Left hindlimb (tissue), 1 donor: Measurements from ENCODE around the gene SCLY.
A peak's percentile ranks its signal among the peaks of the same experiment; 100 is the strongest.

ENCODE experiments used
- DNase-seq: peaks from one replicate; pipeline ENCODE4 v3.0.0-alpha.2; 2018

The SCLY gene

DNA sequence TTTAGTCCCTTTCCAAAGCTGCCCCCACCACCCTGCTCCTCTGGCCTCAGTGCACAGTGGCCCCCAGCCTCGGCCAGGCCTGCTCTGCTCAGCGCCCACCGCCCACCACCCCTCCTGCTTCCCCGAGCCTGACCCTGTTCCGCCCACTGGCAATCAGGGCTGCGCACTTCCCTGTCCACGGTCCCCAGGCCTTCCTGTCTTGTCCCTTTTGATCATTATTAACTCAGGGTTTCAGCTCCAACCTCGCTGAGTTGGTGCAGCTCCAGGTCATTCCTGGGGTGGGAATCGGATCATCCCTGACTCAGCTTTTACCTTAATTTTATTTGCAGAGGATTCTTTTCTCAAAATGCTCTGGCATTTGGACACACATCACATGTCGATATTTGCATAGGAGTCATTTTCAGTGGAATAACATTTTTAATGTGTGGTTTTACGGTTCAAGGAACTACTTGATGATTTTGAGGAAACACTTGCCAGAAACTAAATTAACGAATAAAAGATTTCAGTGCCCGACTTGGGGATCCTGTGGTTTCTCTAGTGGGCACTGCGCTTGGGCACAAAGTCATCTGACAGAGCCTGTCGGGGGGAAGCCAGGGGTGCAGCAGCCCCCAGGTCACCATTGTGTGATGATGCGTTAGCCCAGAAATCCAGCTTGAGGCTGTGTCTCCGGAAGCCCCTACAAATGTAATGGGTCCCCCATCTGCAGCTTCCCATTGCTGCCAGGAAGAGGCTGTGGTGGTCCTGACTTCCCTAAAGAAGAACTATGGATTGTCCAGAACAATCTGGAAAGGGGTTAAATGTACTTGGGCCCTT is 38.3 kb downstream of the SCLY start:
- no peak for DNase-seq

DNA sequence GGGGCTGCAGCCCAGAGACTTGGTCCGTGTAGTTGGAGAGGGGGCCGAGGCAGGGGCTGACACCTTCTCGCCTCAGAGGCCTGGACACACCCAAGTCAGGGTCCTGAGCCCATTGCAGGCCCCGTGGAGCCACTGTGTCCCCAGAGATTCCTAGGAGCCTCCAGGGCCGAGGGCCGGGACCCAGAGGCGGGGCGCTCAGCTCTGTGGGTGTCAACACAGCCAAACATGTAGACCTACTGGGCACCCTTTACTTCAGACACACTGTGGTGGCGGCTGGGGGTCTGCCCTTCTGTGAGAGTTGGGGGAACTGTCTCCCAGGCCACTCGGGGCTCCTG is 38.9 kb downstream of the SCLY start:
- no peak for DNase-seq

DNA sequence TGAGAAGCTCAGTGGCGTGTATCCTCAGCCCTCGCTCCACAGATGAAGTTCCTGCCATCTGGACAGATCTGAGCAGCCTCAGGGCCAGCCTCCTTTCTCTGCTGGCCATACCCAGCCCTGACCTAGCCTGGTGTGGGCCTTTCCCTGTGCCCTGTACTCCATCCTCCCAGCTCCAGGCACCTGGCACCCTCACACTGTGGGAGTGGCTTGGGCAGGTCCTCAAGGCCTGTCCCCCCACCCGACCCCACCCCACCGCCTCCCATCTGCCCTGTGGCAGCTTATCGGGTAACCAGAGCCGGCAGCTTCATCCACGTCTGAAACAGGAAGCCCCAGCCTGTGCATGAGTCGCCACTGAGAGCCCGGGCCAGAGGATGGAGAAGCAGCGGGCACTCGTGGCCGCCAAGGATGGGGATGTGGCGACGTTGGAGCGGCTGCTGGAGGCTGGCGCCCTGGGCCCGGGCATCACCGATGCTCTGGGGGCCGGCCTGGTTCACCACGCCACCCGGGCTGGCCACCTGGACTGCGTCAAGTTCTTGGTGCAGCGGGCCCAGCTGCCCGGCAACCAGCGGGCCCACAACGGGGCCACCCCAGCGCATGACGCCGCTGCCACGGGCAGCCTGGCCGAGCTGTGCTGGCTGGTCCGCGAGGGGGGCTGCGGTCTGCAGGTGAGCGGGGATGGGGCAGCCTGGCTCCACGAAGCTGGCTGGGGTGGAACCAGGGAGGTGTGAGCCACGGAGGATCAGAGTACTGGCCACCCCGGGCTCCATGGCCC is 39.4 kb downstream of the SCLY start, which contains the start of gene ESPNL:
ESPNL (plus strand) TSS at position 292 of the 772 bp plus-strand sequence; CDS start at position 372, 80 bp downstream.
- DNase-seq = no peak

DNA sequence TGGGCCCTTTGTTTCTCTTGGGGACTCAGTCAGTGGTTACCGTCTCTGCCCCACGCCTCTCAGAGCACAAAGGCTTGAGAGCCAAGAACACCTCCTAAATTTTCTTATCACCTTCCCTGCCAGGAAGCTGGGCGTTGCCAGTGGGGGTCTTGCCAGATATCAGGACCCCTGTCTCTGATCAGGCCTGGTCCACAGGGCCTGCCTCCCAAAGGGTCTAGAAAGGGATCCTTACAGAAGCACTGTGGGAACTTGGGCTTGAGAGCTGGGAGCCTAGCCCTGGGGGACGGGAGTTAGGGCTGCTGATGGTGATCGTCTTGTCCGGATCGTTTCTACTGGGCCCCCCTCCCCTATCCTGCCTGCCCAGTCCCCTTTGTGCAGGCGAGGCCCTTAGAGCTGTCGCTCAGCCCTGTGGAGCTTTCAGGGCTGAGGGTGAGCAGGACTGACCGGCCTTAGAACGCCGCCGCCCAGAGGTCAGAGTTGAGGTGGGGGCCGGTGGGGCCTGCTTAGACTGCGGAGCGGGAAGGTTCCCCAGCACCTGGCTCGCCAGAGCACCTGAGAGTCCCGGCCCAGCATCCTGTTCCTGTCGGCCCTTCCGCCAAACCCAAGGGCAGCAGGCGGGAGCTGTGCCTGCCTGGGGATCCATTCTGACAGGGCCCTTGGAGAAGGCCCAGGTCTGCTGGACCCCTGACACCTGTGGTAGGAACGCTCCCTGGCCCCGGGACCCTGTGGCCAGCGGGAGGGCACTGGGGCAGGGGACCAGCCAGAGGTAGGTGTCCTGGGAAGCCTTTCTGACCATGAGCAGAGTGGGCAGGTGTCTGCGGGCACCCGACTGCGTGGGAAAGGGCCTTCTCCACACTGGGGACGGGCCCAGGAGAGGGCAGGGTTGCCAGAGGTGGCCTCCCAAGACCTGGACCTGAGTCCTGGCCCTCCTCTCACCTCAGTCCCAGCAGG is 40.3 kb downstream of the SCLY start:
- DNase-seq = no peak

DNA sequence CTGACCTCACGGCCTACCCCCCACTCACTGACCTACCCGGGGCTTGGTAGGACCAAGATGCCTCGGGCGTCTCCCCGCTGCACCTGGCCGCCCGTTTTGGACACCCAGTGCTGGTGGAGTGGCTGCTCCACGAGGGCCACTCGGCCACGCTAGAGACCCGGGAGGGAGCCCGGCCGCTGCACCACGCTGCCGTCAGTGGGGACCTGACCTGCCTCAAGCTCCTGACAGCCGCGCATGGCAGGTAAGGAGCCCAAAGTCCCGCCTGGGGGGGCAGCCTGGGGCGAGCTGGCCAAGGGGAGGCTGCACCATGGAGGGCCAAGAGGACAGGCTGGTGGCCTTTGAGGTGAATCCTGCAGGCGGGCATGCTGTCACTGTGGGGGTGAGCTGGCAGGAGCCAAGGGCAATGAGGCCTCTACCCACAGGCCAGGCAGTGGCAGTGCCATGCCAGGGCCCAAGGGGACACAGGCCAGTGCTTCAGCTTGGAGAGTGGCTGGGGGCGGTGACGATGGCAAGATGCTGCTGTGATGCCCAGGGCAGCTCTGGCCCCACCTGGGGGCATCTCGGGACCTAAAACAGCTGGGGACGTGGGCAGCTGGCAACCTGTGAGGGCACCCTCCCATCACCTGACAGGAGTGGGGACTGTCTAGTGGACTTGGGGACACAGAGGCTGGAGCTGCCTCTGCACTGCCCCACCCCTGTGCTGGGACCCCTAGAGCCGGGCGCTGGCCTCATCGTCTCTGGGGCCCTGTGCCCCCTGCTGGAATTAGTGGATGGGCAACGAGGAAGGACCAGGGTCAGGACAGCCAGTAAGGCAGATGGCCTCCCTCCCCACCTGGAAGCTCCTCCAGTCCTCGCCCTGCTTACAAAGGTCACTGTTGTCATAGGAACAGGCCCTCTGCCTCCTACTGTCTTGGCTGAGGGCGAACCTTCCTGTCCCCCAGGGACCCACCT is 41.4 kb downstream of the SCLY start:
- no peak for DNase-seq

DNA sequence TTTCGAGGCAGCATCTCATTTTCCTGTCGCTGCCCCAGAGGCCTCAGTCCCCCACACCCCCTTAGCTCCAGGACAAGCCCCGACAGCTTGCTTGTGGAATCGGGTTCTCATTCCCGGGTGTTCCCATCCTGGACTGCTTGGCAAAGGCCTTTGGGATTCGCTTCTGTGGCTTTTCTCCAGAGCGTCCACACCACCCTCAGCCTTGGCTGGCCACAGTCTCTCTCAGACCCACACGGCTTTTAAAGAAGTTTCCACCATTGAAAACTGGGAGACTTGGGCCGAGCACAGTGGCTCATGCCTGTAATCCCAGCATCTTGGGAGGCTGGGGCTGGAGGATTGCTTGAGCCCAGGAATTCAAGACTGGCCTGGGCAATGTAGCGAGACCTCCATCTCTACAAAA is 42.1 kb downstream of the SCLY start:
- DNase-seq = no peak

DNA sequence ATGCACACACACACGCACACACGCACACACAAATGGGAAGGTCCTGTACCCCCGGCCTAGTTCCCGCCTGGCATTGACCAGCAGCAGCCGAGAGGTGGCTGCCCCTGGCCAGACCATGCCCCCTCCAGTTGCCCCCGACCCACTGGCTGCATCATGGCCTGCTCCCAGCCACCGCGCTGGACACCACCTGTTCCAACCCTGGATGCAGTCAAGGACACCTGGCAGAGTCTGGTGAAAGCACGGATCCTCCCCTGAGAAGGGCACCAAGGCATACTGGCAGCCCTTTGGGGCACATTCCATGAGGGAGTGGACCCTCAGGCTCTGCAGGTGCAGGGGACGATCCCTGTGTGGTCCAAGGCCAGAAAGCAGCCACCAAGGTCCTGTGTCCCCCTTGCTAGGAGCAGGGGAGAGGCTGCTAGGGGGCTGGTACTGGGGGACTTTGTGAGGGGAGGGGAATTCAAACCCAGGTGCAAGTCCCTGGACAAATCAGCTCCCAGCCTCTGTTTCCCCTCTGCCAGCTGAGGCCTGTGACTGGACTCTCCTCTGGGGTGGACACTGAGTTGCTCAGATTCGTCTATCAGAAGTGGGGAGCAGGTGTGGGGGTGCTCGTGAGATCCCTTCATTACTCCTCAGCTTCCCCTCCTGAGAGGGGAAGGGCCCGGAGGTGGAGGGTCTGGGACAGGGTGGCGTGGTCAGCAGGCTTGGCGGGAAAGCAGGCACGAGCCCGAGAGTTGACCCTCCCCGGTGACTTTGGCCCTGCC is 42.8 kb downstream of the SCLY start:
- no peak for DNase-seq

DNA sequence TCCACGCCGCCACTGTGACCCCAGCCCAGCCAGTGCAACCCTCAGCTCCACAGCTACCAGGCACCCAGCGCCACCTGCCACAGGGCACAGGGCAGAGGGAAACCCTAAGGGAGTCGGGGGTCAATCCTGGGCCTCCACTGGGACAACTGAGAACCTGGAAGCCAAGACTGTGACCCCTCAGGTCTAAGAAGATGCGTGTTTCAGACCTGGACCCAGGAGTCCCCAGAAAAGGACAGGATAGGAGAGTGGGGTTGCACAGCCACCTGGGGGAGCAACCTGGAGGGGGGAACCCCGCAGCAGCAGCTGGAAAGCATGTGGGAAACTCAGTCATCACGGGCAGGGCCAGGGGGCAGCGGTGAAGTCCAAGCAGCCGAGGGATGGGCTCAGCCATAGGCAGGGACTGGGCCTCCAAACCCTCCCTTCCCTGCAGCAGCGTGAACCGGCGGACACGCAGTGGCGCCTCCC is 43.5 kb downstream of the SCLY start:
- no peak for DNase-seq

DNA sequence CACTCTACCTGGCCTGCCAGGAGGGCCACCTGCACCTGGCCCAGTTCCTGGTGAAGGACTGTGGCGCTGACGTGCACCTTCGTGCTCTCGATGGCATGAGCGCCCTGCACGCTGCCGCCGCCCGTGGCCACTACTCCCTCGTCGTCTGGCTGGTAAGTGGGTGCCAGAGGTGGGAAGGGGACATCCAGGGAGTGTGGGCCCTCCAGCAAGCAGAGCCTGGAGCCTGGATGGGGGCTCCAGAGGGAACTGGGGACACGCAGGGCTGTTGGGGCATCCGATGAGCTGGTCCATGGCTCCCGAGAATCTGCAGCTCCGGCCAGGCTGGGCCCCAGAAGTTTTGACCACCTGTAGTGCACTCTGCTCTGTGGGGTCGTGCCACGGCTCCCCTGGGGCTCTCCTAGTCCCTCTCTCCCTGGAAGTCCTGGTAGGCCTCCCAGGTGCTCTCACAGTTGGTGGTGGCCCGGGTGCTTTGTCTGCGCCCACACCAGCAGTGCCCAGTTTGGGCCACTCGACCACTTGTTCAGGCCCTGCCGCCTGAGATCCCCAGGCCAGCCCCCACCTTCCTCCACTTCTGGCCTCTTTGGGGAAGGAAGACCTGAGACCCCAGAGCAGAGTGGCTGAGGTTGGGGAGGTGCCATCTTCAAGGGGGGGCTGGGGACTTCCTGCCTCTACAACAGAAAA is 44.0 kb downstream of the SCLY start:
- no peak for DNase-seq

DNA sequence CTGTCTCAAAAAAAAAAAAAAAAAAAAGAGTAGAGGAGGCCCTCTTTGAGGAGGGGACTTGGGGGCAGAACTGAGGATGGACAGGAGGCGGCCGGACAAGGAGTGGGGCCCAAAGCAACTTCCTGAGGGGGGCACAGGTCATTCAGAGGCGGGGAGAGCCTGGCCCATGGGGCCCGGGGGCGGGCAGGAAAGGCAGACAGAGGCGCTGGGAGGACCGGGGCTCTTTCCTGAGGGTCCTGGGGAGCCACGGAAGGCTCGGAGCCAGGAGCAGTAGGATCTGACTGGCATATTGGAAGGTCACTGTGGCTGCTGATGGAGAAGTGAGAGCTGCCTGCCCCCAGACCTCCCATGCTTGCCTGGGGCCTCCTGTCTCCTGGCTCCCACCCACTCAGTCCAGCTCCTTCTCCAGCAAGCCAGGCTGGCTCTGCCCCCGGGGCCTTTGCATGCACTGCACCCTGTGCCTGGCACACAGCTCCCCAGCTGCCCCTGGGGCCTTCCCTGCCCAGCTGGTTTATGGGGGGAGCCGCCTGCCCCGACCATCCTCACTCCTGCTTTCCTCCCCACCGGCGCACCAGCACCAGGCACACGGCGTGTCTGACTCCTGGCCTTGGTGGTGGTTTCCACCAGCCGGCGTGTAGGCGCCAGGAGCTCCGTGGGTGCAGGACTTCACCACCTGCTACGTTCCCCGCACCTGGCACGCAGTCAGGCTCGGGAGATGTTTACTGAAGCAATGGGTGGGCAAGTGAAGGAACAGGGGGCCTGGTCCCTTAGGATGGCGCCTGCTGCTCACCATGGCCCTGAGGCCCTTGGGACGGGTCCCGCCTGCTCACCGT is 44.9 kb downstream of the SCLY start:
- DNase-seq = no peak

DNA sequence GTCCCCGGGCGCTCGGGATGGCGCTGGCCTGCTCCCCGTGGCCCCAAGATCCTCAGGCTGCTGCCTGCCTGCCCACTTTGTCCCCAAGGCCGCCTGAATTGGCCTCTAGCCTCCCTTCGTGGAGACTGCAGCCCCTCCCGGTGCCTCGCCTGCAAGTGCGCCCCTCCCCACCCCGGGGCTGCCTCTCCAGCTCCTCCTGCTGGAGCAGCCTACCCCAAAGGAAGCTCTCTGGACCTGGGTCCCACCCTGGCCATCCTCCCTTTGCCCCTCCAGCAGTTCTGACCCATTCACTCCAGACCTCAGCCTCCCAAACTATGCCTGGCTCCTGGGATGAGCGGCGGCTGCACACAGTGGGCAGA is 45.5 kb downstream of the SCLY start:
- no peak for DNase-seq

DNA sequence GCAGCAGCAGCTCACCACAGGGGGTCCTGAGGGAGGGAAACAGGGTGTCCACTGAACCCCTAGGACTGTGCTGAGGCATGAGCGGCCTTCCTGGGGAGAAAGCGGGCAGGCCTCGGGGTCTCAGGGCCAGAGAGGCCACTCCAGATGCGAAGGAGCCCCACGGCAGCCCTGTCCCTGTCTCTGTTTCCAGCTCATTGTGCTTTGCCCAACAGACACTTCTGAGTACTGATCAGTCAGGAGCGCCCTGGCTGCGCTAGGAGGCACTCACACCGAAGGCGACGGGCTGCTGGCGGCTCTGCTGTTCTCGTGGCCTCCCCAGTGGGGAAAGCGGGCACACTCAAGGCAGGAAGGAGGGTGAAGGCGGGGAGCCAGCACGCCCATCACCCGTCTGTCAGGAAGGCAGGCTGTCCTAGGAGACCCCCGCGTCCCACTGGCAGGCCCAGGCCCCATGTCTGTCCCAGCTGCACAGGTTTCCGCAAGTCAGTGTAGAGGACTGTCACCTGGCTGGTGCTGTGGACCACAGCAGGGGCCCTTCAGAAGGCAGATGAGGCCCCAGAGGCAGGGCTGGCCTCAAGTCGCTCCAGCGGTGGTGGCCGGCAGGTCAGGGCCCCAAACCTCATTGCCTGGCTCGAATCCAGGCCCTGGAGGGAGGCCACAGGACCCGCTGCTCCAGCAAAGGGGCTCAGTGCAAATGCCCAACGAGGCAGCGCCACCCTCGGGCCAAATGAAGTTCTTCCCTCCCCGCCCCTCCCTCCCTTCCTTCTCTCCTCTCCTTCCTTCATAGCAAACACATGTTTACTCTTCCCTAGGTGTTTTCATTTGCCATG is 46.1 kb downstream of the SCLY start:
- no peak for DNase-seq

DNA sequence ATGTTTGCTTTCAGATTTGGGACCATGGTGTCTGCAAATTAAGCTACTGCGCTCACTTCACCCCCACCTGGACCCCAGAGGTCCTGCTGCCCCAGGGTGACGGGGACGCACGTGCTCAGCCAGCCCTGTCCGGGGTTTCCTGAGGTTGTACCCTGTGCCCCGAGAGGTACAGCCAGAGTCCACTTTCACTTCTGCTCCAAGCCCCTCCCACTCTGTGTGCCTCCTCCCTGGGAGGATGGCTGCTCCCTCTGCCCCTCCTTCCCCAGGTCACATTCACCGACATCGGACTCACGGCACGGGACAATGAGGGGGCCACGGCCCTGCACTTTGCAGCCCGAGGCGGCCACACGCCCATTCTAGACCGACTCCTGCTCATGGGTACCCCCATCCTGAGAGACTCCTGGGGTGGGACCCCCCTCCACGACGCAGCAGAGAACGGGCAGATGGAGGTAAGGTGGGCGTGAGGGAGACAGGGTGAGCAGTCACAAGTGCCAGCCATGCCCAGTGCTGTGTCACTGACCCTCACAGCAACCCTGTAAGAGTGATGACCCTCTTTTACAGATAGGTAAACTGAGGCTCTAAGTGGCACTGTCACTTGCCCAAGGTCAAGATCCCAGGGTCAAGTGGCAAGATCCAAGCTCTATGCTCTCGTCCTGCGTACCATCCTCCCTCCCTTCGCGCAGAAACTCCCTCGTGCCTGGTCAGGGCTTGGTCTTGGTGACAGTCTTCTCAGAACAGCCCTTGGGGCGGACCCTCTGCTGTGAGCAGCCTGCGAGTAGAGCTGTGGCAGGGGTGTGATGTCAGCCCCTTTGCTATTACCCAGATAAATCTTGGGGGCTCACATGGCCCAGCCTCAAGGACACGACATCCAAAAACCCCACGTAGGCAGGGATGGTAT is 47.0 kb downstream of the SCLY start:
- no peak for DNase-seq

DNA sequence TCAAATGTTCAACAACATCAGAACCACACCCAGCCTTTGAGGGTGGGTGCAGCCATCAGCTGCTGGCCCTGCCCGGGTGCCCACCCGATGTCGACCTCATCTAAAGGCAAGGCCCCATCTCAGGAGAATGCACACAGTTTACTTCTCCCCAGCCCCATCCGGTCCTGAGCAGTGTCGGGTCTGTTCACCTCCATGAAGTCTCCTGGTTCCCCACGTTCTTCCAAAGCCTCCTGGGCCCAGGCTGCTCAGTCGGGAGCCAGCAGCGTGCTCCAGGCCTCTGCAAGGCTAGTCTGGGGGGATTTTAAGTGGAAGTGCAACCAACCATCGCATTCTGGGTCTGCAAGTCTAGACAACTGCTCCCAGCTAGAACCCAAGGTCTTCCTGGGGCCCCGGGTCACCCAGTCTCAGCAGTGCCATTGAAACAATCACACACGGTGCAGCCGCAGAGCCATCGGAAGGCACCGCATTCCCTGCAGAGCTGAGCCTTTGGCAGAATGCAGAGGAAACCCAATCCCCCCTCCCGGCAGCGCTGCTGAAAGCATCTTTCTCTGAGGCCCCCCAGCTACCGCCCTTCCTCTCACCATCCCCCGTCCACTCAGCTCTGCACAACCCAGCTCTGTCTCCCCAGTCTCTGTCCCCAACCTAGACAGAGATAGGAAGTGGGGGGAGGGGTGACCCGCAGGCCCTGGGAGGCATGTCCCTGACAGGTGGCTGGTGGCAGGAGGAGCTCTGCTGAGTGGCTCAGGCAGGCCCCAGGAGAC is 47.8 kb downstream of the SCLY start:
- DNase-seq = no peak

DNA sequence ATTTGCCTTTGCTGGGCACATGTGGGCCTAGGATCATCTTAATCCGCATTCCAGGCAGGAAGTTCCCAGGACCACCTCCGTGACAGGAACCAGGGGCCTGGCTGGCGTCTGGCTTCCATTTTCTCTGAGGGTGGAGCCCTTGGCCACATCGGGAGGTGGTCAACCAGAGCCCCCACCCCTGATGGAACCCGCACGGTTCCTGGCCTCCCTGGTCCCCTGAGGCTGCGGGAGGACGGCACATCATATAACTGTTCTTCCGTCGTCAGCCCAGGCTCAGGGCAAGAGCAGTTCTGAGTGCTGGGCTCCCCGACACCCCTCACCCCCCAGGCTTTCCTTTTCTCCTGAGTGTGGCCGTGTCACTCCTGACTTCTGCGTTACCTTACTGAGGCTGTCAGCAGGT is 52.8 kb downstream of the SCLY start:
- DNase-seq = peak; percentile 5

DNA sequence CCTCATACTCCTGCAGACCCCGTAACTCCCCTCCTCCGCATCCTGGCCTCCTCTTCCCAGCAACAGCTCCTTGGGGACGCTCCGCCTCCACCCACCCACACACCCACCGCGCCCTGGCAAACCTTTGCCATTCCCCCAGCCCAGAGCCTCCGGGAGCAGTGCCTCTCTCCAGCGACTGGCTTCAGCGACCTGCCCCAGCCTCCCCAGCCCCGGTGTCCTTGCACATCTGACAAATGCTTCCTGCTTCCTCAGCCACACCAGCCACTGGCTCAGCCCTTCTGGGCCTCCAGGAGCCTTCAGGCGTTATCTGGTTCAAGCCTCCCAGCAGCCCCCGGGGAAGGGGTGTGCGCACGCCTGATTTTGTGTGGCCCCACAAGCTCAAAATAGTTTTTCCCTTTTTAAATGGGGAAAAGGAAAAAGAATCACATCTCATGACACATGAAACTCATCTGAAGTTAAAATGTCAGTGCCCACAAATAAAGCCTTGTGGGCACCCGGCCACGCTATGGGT is 53.6 kb downstream of the SCLY start:
- DNase-seq = no peak
